Effector memory CD8-positive, alpha-beta T cell (primary cell): ENCODE measurements around the gene NEURL1B.

ENCODE experiments used
- ATAC-seq: fragments of 150-1000 bp; cut with Tn5 transposase; replicated peaks from 2 replicates; pipeline ENCODE4 v1.10.0; 2021; ENCODE audit warnings: mild to moderate bottlenecking, moderate library complexity
- DNase-seq, 3 experiments: peaks; one replicate each; pipeline ENCODE4 v3.0.0; 2021
- H3K27ac Mint-ChIP-seq, 2 donors: one replicate each; pipeline ENCODE4 v1.8.0; 2022; ENCODE audit warnings: mild to moderate bottlenecking in 2 of 2, mixed read lengths in 2 of 2, moderate library complexity in 2 of 2
- H3K27me3 Mint-ChIP-seq, 2 donors: one replicate each; pipeline ENCODE4 v1.8.0; 2022; ENCODE audit warnings: mixed read lengths in 2 of 2
- H3K36me3 Mint-ChIP-seq: one replicate; pipeline ENCODE4 v1.8.0; 2022; ENCODE audit warnings: mild to moderate bottlenecking, moderate library complexity, mixed read lengths; ENCODE audit not compliant: insufficient read depth
- H3K4me1 Mint-ChIP-seq, 2 donors: one replicate each; pipeline ENCODE4 v1.8.0; 2022; ENCODE audit warnings: low read depth in 2 of 2, mixed read lengths in 2 of 2
- H3K4me3 Mint-ChIP-seq, 2 donors: one replicate each; pipeline ENCODE4 v1.8.0; 2022; ENCODE audit warnings: mild to moderate bottlenecking in 2 of 2, mixed read lengths in 2 of 2, moderate library complexity in 2 of 2
- H3K9me3 Mint-ChIP-seq, 2 donors: one replicate each; pipeline ENCODE4 v1.8.0; 2022; ENCODE audit warnings: mixed read lengths in 2 of 2
- total RNA-seq, 9 experiments: gene quantifications; one replicate each; lab custom pipeline; 2026; lab: John Stamatoyannopoulos, UW

Gene NEURL1B, protein sequence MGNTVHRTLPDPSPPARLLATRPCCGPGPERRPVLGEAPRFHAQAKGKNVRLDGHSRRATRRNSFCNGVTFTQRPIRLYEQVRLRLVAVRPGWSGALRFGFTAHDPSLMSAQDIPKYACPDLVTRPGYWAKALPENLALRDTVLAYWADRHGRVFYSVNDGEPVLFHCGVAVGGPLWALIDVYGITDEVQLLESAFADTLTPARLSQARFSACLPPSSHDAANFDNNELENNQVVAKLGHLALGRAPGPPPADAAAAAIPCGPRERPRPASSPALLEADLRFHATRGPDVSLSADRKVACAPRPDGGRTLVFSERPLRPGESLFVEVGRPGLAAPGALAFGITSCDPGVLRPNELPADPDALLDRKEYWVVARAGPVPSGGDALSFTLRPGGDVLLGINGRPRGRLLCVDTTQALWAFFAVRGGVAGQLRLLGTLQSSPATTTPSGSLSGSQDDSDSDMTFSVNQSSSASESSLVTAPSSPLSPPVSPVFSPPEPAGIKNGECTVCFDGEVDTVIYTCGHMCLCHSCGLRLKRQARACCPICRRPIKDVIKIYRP
- total RNA-seq, result 0 to 1.0 (median 0.10) reads per million in 9 experiments

DNA sequence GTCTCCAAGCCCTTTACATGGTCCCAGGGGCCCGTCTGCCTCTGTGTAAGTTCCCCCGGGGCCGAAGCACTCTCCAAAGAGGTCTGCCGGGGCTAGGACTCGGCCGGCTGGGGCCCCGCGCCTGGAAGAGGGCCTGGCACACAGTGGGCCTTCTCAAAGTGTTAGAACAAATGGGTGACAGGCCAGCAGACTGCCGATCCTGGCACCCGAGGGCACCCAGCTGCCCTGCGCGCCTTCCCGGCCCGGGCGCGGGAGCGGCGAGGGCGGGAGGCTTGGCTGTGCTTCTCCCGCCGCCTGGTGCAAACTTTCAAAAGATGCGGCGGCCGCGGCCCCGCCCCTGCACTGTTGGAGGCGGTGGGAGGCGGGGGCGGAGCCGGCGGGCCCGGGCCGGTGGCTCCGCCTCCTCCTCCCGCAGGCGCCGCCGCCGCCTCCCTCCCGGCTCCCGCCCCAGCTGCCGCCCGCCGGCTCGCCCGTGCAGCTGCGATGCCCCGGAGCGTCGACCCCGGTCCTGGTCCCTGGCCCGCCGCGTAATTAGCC is at the start of gene NEURL1B:
Gene NEURL1B (plus strand): TSS at position 442 of the 537 bp plus-strand sequence. CDS start 144 bp downstream, outside the sequence.
- H3K36me3 Mint-ChIP-seq, result no peaks in the 10 kb centered on the region
- peak in 1 of 3 experiments; percentile 7 for DNase-seq
- H3K9me3 Mint-ChIP-seq, result no peaks in the 10 kb centered on the region
- H3K4me3 Mint-ChIP-seq, result peak within 1 kb of the TSS; percentile 45 to 57
- ATAC-seq, result peak; percentile 79
- peaks cover 40 to 57% of the 10 kb centered on the region in 2 donors for H3K27me3 Mint-ChIP-seq
- H3K27ac Mint-ChIP-seq, result no peak within 1 kb of the TSS
- H3K4me1 Mint-ChIP-seq, result peaks cover 0 to 7% of the 10 kb centered on the region in 2 donors

DNA sequence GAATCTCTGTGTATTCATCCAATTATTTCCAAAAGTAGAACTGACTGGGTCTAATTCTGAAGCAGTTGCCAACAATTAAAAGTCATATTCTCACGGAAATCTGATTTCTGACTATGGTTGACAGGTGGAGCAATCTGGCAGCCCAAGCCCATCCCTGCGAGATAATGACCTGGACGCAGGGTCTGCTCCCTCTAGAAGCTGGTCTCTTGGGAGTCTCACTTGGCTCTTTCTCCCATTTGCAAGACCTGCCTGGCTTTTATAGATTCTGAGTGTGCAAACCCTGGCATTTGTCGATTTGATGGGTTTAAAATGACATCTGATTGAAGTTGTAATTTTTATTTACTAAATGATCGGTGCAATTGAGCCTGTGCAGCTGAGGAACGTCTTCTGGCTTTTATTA is 49.4 kb upstream of the NEURL1B start:
- no peaks in the 10 kb centered on the region for H3K9me3 Mint-ChIP-seq
- H3K4me3 Mint-ChIP-seq, result no peak overlapping the region
- no peak overlapping the region for H3K27ac Mint-ChIP-seq
- H3K36me3 Mint-ChIP-seq, result no peaks in the 10 kb centered on the region
- ATAC-seq (no peak), DNase-seq (no peak)
- no peaks in the 10 kb centered on the region for H3K4me1 Mint-ChIP-seq
- H3K27me3 Mint-ChIP-seq, result peaks cover 19 to 41% of the 10 kb centered on the region in 2 donors

DNA sequence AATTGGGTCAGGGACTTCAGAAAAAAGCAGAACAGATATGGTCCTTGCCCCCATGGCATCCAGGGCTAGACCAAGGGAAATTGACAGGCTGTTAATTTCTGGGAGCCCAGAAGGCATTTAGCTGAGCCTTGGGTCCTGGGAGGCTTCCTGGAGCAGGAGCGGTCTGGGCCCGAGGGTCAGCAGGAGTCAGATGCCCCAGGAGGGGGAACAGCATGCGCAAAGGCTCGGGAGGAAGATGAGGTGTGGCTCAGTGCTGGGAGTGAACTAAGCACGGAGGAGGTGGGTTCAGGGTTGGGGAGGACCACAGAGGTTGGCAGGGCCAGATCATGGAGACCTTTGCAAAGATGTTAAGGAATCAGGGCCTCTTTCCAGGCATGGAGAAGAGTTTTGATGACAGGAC is 48.2 kb upstream of the NEURL1B start:
- H3K36me3 Mint-ChIP-seq, result no peaks in the 10 kb centered on the region
- no peak overlapping the region for H3K4me3 Mint-ChIP-seq
- no peaks in the 10 kb centered on the region for H3K4me1 Mint-ChIP-seq
- DNase-seq (no peak), ATAC-seq (no peak)
- peaks cover 19 to 28% of the 10 kb centered on the region in 2 donors for H3K27me3 Mint-ChIP-seq
- no peak overlapping the region for H3K27ac Mint-ChIP-seq
- H3K9me3 Mint-ChIP-seq, result no peaks in the 10 kb centered on the region

- Mint-ChIP-seq H3K27ac (no peak overlapping the region), H3K4me3 (no peak overlapping the region), H3K4me1 (no peaks in the 10 kb centered on the region), H3K9me3 (no peaks in the 10 kb centered on the region), H3K27me3 (peaks cover 18 to 24% of the 10 kb centered on the region in 2 donors), H3K36me3 (no peaks in the 10 kb centered on the region)
- DNase-seq (no peak), ATAC-seq (no peak)
Measured at GRCh38 chr5:172593306-172593705, 47.8 kb upstream of the NEURL1B start.

DNA sequence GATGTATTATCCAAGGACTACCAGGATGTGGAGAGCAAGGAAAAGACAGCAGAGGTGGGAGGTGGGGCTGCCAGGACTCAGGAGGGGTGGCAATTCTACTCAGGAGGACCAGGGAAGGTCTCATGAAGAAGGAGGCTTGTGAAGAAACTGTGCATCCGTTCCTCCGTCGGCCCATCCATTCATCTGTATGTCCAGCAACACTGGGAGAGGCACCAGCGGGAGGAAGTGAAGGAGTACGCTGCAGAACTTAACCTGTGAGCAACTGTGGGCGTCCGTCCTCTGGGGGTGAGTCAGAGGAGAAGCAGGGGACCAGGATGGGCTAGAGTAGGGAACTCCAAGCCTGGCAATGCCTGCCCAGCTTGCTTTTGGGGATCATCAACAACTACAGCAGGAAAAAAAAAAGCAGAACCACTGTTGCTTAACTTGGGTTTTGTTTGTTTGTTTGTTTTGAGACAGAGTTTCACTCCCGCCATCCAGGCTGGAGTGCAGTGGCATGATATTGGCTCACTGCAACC is 47.3 kb upstream of the NEURL1B start:
- H3K4me3 Mint-ChIP-seq, result no peak overlapping the region
- no peak overlapping the region for H3K27ac Mint-ChIP-seq

GRCh38 chr5:172594431-172594830 is 46.6 kb upstream of the NEURL1B start:
- Mint-ChIP-seq H3K4me1 (no peaks in the 10 kb centered on the region), H3K27me3 (peaks cover 12 to 23% of the 10 kb centered on the region in 2 donors), H3K36me3 (peaks cover 3% of the 10 kb centered on the region), H3K9me3 (no peaks in the 10 kb centered on the region), H3K4me3 (no peak overlapping the region), H3K27ac (no peak overlapping the region)
- DNase-seq, result no peak
- no peak for ATAC-seq

More for the DNA sequence above, 47.3 kb upstream of the NEURL1B start:
- no peak for DNase-seq
- Mint-ChIP-seq H3K9me3 (no peaks in the 10 kb centered on the region), H3K36me3 (peaks cover under 1% of the 10 kb centered on the region), H3K4me1 (no peaks in the 10 kb centered on the region), H3K27me3 (peaks cover 13 to 23% of the 10 kb centered on the region in 2 donors)
- ATAC-seq, result no peak

DNA sequence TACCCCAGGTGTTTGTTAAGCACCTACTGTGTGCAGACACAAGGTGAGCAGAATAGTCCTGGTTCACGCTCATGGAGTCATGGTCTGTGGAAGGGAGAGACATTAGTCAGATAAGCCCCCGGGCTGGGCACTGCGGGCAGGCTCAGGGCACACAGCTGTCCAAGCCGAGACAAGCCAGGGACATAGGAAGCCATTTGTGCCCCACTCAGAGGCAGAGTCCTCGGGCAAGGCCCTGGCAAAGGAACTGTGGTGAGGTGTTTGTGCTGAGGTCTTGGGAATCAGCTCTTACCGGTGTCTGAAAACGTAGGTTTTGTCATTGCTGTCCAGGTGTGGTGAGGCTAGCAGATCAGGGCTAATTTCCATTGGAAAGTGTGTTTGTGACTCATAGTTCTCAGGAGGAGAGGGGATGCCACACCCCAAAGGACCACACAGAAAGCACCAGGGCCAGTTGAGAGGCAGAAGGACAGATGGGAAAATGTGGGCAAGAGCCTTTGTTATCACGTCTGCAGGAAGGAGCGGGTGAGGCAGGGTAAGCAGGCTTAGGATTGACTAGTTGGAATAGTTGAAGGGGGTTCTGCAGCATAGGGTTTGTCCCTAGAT is 46.1 kb upstream of the NEURL1B start:
- Mint-ChIP-seq H3K4me3 (no peak overlapping the region), H3K4me1 (no peaks in the 10 kb centered on the region), H3K36me3 (peaks cover 3% of the 10 kb centered on the region), H3K9me3 (no peaks in the 10 kb centered on the region), H3K27ac (no peak overlapping the region), H3K27me3 (peaks cover 12 to 23% of the 10 kb centered on the region in 2 donors)
- ATAC-seq (no peak), DNase-seq (no peak)

GRCh38 chr5:172595596-172596455 is 45.2 kb upstream of the NEURL1B start:
- H3K9me3 Mint-ChIP-seq, result no peaks in the 10 kb centered on the region
- peaks cover 3% of the 10 kb centered on the region for H3K36me3 Mint-ChIP-seq
- peaks cover 12 to 23% of the 10 kb centered on the region in 2 donors for H3K27me3 Mint-ChIP-seq
- no peak for ATAC-seq
- H3K4me3 Mint-ChIP-seq, result no peak overlapping the region
- H3K4me1 Mint-ChIP-seq, result no peaks in the 10 kb centered on the region
- DNase-seq, result no peak
- H3K27ac Mint-ChIP-seq, result no peak overlapping the region

GRCh38 chr5:172596638-172597231 is 44.3 kb upstream of the NEURL1B start:
- Mint-ChIP-seq H3K27ac (no peak overlapping the region), H3K27me3 (peaks cover 12 to 23% of the 10 kb centered on the region in 2 donors), H3K4me3 (no peak overlapping the region), H3K36me3 (peaks cover 3% of the 10 kb centered on the region), H3K9me3 (no peaks in the 10 kb centered on the region), H3K4me1 (no peaks in the 10 kb centered on the region)
- DNase-seq (no peak), ATAC-seq (no peak)

- Mint-ChIP-seq H3K4me1 (no peaks in the 10 kb centered on the region), H3K36me3 (peaks cover 3% of the 10 kb centered on the region), H3K27me3 (peaks cover 17 to 31% of the 10 kb centered on the region in 2 donors), H3K27ac (no peak overlapping the region), H3K9me3 (no peaks in the 10 kb centered on the region), H3K4me3 (no peak overlapping the region)
- DNase-seq (no peak), ATAC-seq (no peak)
Measured at GRCh38 chr5:172597755-172598155, 43.3 kb upstream of the NEURL1B start.

DNA sequence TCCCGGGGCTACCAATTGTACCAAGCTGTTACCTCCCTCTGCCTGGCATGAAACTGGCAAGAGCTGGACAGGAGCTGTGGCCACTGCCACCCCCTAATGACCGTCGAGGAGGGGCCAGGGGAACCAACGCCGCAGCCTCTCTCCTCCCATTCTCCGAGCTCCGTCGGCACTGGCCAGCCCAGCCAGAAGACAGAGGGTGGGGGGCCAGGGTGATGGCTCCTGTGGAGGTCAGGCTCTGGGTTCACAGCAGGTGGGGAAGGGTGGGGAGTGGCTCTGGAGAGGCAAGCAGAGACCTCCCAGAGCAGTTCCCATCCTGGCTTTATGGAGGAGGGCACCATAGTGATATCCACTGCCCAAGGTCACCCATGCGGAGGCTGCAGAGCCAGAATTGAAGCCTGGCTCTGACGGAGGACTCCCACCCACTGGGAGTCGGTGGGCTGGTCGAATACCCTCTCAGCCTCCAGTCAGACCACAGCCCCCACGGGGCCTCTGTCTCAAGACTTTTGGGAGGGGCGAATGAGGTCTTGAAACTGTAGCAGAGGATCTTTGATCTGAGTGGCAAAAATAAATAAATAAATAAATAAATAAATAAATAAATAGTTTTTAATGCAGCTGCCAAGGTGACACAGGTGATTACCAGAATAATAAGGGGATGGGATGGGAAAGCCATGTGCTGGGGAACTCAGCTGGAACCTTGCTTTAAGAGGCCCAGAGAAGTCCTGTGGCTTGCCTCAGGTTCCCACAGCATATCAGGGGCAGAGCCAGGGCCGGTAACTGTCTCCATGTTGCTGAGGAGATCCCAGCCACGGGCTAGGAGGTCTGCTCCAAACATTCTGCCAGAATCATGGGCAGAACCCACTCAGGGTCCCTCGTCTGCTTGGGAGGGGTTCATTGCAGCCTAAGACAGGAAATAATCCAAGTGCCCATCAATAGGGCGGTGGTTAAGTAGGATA is 42.5 kb upstream of the NEURL1B start:
- peaks cover 16 to 31% of the 10 kb centered on the region in 2 donors for H3K27me3 Mint-ChIP-seq
- no peak overlapping the region for H3K27ac Mint-ChIP-seq
- H3K9me3 Mint-ChIP-seq, result no peaks in the 10 kb centered on the region
- no peak for ATAC-seq
- DNase-seq, result no peak
- peaks cover 3% of the 10 kb centered on the region for H3K36me3 Mint-ChIP-seq
- no peaks in the 10 kb centered on the region for H3K4me1 Mint-ChIP-seq
- no peak overlapping the region for H3K4me3 Mint-ChIP-seq

DNA sequence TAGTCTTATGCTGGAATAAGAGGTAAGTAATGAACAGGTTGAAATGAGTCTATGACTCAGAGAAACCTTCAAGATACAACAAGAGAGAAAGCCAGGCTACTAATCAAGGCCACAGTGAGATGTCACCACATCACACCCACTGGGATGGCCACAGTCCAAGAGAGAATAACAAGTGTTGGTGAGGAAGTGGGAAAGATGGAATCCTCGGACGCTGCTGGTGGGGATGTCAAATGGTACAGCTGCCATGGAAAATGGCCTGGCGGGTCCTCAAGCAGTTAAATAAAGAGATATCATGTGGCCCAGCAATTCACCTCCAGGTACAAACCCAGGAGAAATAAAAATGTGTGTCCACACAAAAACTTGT is 41.9 kb upstream of the NEURL1B start:
- Mint-ChIP-seq H3K4me1 (no peaks in the 10 kb centered on the region), H3K9me3 (no peaks in the 10 kb centered on the region), H3K4me3 (no peak overlapping the region), H3K36me3 (peaks cover 3% of the 10 kb centered on the region), H3K27ac (no peak overlapping the region), H3K27me3 (peaks cover 14 to 32% of the 10 kb centered on the region in 2 donors)
- no peak for DNase-seq
- no peak for ATAC-seq
